Mesendoderm (in vitro differentiated cells): ENCODE results near the gene NCCRP1.

Source experiments
- DNase-seq: peaks from one replicate; pipeline ENCODE4 v3.0.0; 2013
- H2AK5ac ChIP-seq: 2 replicates; pipeline ENCODE4 v1.6.1; 2013; ENCODE audit warnings: low read length, inconsistent platforms
- H2BK120ac ChIP-seq: 2 replicates; pipeline ENCODE4 v1.6.1; 2013; ENCODE audit warnings: low read depth, mild to moderate bottlenecking, low read length, moderate library complexity, mixed read lengths
- H2BK15ac ChIP-seq: replicated peaks from 2 replicates; pipeline ENCODE4 v1.6.1; 2013; ENCODE audit warnings: low read depth, mild to moderate bottlenecking, moderate library complexity
- H2BK5ac ChIP-seq: 2 replicates; pipeline ENCODE4 v1.6.1; 2013; ENCODE audit warnings: low read length, inconsistent platforms
- H3K18ac ChIP-seq: 2 replicates; pipeline ENCODE4 v1.6.1; 2013; ENCODE audit warnings: mild to moderate bottlenecking, low read length, mixed read lengths
- H3K23ac ChIP-seq: one replicate; pipeline ENCODE4 v1.6.1; 2013; ENCODE audit warnings: low read length
- H3K27ac ChIP-seq: 2 replicates; pipeline ENCODE4 v1.5.1; 2013; ENCODE audit warnings: low read depth, mild to moderate bottlenecking, inconsistent platforms, low read length, moderate library complexity
- H3K27me3 ChIP-seq: 2 replicates; pipeline ENCODE4 v1.6.1; 2013; ENCODE audit warnings: low read length, control low read depth, mild to moderate bottlenecking, inconsistent platforms; ENCODE audit not compliant: insufficient read depth, poor library complexity
- H3K36me3 ChIP-seq: 2 replicates; pipeline ENCODE4 v1.6.1; 2013; ENCODE audit warnings: low read length, inconsistent platforms; ENCODE audit not compliant: control insufficient read depth, insufficient read depth
- H3K4ac ChIP-seq: one replicate; pipeline ENCODE4 v1.6.1; 2013; ENCODE audit warnings: low read depth, mild to moderate bottlenecking, low read length, moderate library complexity
- H3K4me1 ChIP-seq: 2 replicates; pipeline ENCODE4 v1.6.1; 2013; ENCODE audit warnings: low read depth, low read length, inconsistent platforms; ENCODE audit not compliant: control insufficient read depth
- H3K4me2 ChIP-seq: 2 replicates; pipeline ENCODE4 v1.6.1; 2013; ENCODE audit warnings: low read length
- H3K4me3 ChIP-seq: 2 replicates; pipeline ENCODE4 v1.5.1; 2013; ENCODE audit warnings: mild to moderate bottlenecking, low read length
- H3K56ac ChIP-seq: one replicate; pipeline ENCODE4 v1.6.1; 2013; ENCODE audit warnings: low read length
- H3K79me1 ChIP-seq: 2 replicates; pipeline ENCODE4 v1.6.1; 2013; ENCODE audit warnings: low read length, inconsistent platforms
- H3K79me2 ChIP-seq: 2 replicates; pipeline ENCODE4 v1.6.1; 2013; ENCODE audit warnings: mild to moderate bottlenecking, low read length; ENCODE audit not compliant: control insufficient read depth, insufficient read depth
- H3K9ac ChIP-seq: 2 replicates; pipeline ENCODE4 v1.6.1; 2013; ENCODE audit warnings: low read length, inconsistent platforms
- H4K5ac ChIP-seq: one replicate; pipeline ENCODE4 v1.6.1; 2013; ENCODE audit warnings: low read length
- H4K8ac ChIP-seq: one replicate; pipeline ENCODE4 v1.6.1; 2013; ENCODE audit warnings: low read depth, mild to moderate bottlenecking, control low read depth, low read length, moderate library complexity
- WGBS: extraction: QIAGEN DNeasy Blood & Tissue Kit; methylation state at CpG from one replicate; pipeline ENCODE4 v1.1.7; 2013; ENCODE audit warnings: low lambda C conversion rate, missing lambda C conversion rate; ENCODE audit not compliant: insufficient coverage; ENCODE audit errors: extremely low coverage; 5-methylcytosine and 5-hydroxymethylcytosine counted together

NCCRP1 gene

GRCh38 chr19:39197808-39198207 lies 1.0 kb downstream of the NCCRP1 start:
- no peak overlapping the region for H3K4me3 ChIP-seq
- no peak overlapping the region for H4K5ac ChIP-seq
- H2AK5ac ChIP-seq, result no peak overlapping the region
- H3K9ac ChIP-seq, result no peak overlapping the region
- no peaks in the 10 kb centered on the region for H3K36me3 ChIP-seq
- H3K18ac ChIP-seq, result no peak overlapping the region
- H3K4me1 ChIP-seq, result no peaks in the 10 kb centered on the region
- no peak for DNase-seq
- H3K4ac ChIP-seq, result no peak overlapping the region
- no peak overlapping the region for H3K4me2 ChIP-seq
- H3K27ac ChIP-seq, result no peak overlapping the region
- no peak overlapping the region for H4K8ac ChIP-seq
- H3K56ac ChIP-seq, result no peak overlapping the region
- H3K79me1 ChIP-seq, result no peaks in the 10 kb centered on the region
- no CpG with 5 or more reads among the region's 5 CpGs for WGBS
- H3K23ac ChIP-seq, result no peak overlapping the region
- no peak overlapping the region for H2BK120ac ChIP-seq
- no peak overlapping the region for H2BK15ac ChIP-seq
- H2BK5ac ChIP-seq, result no peak overlapping the region
- H3K27me3 ChIP-seq, result peaks cover 7% of the 10 kb centered on the region
- H3K79me2 ChIP-seq, result no peaks in the 10 kb centered on the region

GRCh38 chr19:39199025-39199424 lies 2.3 kb downstream of the NCCRP1 start:
- H2AK5ac ChIP-seq, result no peak overlapping the region
- H4K8ac ChIP-seq, result no peak overlapping the region
- no peak for DNase-seq
- no peak overlapping the region for H4K5ac ChIP-seq
- no peaks in the 10 kb centered on the region for H3K79me2 ChIP-seq
- no peak overlapping the region for H3K23ac ChIP-seq
- peaks cover 7% of the 10 kb centered on the region for H3K27me3 ChIP-seq
- H3K4me1 ChIP-seq, result no peaks in the 10 kb centered on the region
- H3K27ac ChIP-seq, result no peak overlapping the region
- H3K4ac ChIP-seq, result no peak overlapping the region
- no CpG with 5 or more reads among the region's 11 CpGs for whole genome bisulfite sequencing
- no peak overlapping the region for H3K56ac ChIP-seq
- H3K18ac ChIP-seq, result no peak overlapping the region
- H2BK120ac ChIP-seq, result no peak overlapping the region
- H2BK15ac ChIP-seq, result no peak overlapping the region
- H3K79me1 ChIP-seq, result no peaks in the 10 kb centered on the region
- H3K9ac ChIP-seq, result no peak overlapping the region
- no peak overlapping the region for H3K4me3 ChIP-seq
- H3K36me3 ChIP-seq, result no peaks in the 10 kb centered on the region
- H2BK5ac ChIP-seq, result no peak overlapping the region
- no peak overlapping the region for H3K4me2 ChIP-seq

- no peak overlapping the region for H3K56ac ChIP-seq
- H3K36me3 ChIP-seq, result no peaks in the 10 kb centered on the region
- no peak overlapping the region for H3K23ac ChIP-seq
- H3K4me1 ChIP-seq, result no peaks in the 10 kb centered on the region
- no peak overlapping the region for H2BK120ac ChIP-seq
- H3K18ac ChIP-seq, result no peak overlapping the region
- H2AK5ac ChIP-seq, result no peak overlapping the region
- no peak overlapping the region for H3K4me2 ChIP-seq
- H2BK15ac ChIP-seq, result no peak overlapping the region
- no peaks in the 10 kb centered on the region for H3K79me1 ChIP-seq
- no CpG with 5 or more reads among the region's 32 CpGs for WGBS
- no peak overlapping the region for H4K5ac ChIP-seq
- no peak overlapping the region for H3K4me3 ChIP-seq
- H3K4ac ChIP-seq, result no peak overlapping the region
- H3K9ac ChIP-seq, result no peak overlapping the region
- no peak overlapping the region for H4K8ac ChIP-seq
- peaks cover 7% of the 10 kb centered on the region for H3K27me3 ChIP-seq
- H3K79me2 ChIP-seq, result no peaks in the 10 kb centered on the region
- DNase-seq, result no peak
- H3K27ac ChIP-seq, result no peak overlapping the region
- no peak overlapping the region for H2BK5ac ChIP-seq
These were observed 3.5 kb downstream of the NCCRP1 start for GRCh38 chr19:39200066-39200802.

- Histone ChIP-seq H3K27me3 (peaks cover 7% of the 10 kb centered on the region), H3K4me2 (no peak overlapping the region), H3K4me1 (no peaks in the 10 kb centered on the region), H2BK15ac (no peak overlapping the region), H3K36me3 (no peaks in the 10 kb centered on the region), H3K4me3 (no peak overlapping the region), H3K79me1 (no peaks in the 10 kb centered on the region), H2BK120ac (no peak overlapping the region), H4K8ac (no peak overlapping the region), H3K56ac (no peak overlapping the region), H3K23ac (no peak overlapping the region), H3K9ac (no peak overlapping the region), H2BK5ac (no peak overlapping the region), H4K5ac (no peak overlapping the region), H3K4ac (no peak overlapping the region), H3K18ac (no peak overlapping the region), H2AK5ac (no peak overlapping the region), H3K79me2 (no peaks in the 10 kb centered on the region), H3K27ac (no peak overlapping the region)
- WGBS, result no CpG with 5 or more reads among the region's 3 CpGs
- DNase-seq, result no peak
These were observed 4.0 kb downstream of the NCCRP1 start for GRCh38 chr19:39200803-39201115.

- no peak overlapping the region for H4K8ac ChIP-seq
- H3K9ac ChIP-seq, result no peak overlapping the region
- H3K18ac ChIP-seq, result no peak overlapping the region
- H2BK120ac ChIP-seq, result no peak overlapping the region
- H3K23ac ChIP-seq, result no peak overlapping the region
- H4K5ac ChIP-seq, result no peak overlapping the region
- no peak for DNase-seq
- no peaks in the 10 kb centered on the region for H3K36me3 ChIP-seq
- H3K27me3 ChIP-seq, result peaks cover 3% of the 10 kb centered on the region
- WGBS, result no CpG with 5 or more reads among the region's 1 CpG
- H2BK15ac ChIP-seq, result no peak overlapping the region
- no peaks in the 10 kb centered on the region for H3K79me1 ChIP-seq
- H2AK5ac ChIP-seq, result no peak overlapping the region
- H3K4me2 ChIP-seq, result no peak overlapping the region
- no peak overlapping the region for H3K4me3 ChIP-seq
- no peak overlapping the region for H3K4ac ChIP-seq
- no peaks in the 10 kb centered on the region for H3K4me1 ChIP-seq
- H2BK5ac ChIP-seq, result no peak overlapping the region
- H3K56ac ChIP-seq, result no peak overlapping the region
- no peak overlapping the region for H3K27ac ChIP-seq
- H3K79me2 ChIP-seq, result no peaks in the 10 kb centered on the region
These were observed 6.2 kb downstream of the NCCRP1 start for GRCh38 chr19:39202998-39203355.
